Stimulated activated CD4-positive, alpha-beta T cell treated with anti-CD3 and anti-CD28 coated beads, Interleukin-4, amount 100 ng/mL, for 4 hours (primary cell): ENCODE results near the gene PFKP.

ENCODE experiments used
- DNase-seq, 2 experiments: peaks; one replicate each; pipeline ENCODE4 v3.0.0-alpha.2; 2020

PFKP gene

GRCh38 chr10:3136763-3137611 lies 69.6 kb downstream of the PFKP start:
- DNase-seq: no peak

DNA sequence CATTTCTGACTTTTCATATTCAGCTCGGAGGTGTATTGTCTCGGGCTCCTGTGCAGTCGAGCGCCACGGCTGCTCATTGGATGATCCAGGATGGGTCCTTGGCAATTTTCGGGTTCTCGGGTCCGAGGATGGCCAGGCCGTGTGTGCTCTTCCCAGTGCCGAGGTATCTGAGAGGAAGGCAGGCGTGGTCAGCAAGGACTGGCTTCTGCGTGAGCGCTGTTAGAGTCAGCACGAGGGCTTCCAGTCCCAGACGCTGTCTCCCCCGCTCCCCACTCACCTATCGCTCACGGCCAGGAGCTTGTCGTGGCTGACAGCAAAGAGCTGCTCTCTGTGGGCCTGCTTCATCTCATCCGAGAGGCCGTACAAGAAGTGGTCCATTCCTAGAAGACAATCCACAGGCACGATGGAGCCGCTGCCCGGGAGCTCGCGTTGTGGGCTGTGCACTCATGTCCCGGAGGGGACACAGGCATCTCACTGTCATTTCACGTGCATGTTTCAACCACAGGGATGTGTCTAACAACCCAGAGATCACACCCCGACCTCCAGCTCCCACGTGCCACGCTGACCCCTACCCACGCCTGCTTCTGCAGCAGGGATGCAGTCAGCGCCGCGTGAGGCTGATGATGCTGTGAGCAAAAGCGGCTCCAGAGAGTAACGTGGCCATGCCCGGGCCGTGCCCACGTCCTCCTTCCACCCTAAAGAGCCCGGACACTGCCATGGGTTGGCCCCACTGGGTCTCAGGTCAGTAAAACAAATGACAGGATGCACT lies 70.8 kb downstream of the PFKP start:
- DNase-seq: no peak

- no peak for DNase-seq
Measured at GRCh38 chr10:3139216-3139910, 72.0 kb downstream of the PFKP start.

- DNase-seq: no peak
Measured at GRCh38 chr10:3140280-3140679, 72.9 kb downstream of the PFKP start.

GRCh38 chr10:3141351-3142005 lies 74.1 kb downstream of the PFKP start:
- no peak for DNase-seq

DNA sequence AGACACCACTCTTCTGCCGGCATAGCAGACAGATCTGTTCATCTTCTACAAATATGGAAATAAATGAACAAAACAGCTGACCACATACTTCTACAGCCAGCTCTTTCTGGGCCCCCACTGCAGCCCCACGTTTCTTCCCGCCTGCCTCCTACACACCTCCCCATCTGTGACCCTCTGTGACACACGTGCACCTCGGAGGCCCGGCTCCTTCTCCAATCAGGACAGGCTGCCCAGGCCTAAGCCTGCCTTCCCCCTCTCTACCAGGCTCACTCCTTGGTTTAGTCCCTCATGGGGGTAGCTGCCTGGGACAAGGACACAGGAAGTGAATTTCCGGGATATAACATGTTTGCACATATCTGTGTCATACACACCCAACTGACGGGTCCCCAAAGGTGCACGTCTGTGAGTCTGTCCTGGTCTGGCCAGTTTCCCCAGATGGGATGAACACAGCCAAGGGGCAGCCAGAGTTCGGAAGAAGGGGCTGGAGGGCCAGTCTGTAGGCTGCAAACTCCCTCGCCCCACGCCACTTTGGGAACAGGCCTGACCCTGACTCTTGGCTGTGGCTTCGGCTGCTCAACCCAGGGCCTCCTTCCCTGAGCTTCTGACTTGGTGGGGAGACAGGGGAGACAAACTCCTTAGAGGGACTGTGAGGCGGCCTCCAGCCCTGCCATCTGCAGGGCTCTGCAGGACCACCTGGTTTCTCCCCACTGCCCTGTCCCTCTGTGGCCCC lies 75.0 kb downstream of the PFKP start:
- DNase-seq: no peak

DNA sequence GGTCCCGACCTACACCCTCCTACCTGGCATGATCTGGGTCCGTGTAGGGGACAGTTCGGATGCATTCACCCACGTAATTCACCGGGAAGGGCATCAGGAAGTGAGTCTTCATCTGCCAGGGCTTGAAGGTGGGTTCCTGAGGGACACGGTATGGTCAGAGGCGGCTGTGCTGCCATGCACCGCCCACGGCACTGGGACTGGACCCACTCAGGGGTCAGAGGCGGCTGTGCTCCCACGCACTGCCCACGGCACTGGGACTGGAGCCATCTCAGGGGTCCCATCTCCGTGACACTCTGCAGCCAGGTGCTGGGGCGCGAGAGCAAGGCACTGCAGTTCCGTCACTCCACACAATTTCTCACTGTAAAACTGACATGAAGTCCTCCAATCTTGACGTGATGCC lies 76.0 kb downstream of the PFKP start:
- DNase-seq: no peak

DNA sequence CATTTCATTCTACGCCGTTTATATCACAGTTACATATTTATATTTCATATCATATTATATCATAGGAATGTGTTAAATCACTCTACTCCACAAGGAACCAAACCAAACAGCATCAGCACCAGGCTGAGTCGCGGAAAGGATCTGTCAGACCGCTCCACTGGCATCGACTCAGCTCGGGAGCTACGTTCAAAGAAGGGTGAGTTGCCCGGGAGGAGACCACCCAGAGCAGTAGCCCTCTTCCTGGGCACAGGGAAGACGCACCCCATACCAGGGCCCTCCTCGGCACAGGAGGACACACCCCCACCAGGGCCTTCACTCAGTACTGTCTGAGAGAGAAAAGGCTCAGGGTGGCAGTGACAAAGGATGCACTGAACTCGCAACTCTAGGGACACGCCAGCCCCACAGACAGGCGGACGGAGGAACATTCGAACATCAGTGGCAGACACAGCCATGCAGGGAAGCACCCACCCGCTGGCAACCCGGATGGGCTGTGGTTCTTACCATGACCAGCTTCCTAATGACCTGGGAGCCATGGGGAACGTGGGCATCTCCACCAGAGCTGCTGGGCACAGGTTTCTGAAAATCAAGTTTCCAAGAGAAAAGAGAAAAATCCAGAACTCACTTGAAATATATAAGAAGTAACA lies 76.6 kb downstream of the PFKP start:
- DNase-seq: no peak

DNA sequence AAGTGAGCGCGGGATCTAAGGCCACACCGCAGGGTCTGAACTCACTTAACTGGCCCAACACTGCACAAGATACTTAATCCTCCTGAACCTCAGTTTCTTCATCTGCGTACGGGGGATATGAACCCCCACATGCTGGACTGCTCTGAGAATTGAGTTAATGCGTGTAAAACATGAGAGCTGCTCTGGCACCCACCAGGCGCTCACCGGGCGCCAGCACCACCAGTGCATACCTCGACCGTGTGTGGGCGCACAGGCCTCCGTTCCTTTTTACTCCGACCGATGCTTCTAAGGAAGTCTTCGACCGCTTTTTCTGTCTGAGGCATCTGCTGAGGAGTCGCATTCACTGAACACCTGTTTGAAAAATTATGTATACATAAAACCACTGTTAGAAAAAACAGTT lies 78.0 kb downstream of the PFKP start:
- no peak for DNase-seq

DNA sequence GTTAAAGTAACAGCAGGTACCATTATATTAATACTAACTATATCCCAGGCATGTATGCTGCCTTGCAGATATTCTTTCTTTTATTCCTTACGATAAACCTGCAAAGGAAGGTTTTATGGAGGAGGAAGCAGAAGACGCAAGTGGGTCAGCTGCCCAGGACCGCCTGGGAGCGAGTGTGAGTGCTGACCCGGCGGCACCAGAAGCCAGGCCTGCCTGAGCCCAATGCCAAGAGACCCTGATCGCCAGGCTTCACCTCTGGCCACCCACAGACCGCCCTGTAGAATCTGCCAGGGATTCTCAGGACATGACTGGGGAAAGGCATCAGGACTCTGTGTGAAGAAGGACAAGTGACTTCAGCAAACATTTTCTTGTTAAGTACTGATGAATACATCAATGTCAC lies 78.9 kb downstream of the PFKP start:
- no peak for DNase-seq

DNA sequence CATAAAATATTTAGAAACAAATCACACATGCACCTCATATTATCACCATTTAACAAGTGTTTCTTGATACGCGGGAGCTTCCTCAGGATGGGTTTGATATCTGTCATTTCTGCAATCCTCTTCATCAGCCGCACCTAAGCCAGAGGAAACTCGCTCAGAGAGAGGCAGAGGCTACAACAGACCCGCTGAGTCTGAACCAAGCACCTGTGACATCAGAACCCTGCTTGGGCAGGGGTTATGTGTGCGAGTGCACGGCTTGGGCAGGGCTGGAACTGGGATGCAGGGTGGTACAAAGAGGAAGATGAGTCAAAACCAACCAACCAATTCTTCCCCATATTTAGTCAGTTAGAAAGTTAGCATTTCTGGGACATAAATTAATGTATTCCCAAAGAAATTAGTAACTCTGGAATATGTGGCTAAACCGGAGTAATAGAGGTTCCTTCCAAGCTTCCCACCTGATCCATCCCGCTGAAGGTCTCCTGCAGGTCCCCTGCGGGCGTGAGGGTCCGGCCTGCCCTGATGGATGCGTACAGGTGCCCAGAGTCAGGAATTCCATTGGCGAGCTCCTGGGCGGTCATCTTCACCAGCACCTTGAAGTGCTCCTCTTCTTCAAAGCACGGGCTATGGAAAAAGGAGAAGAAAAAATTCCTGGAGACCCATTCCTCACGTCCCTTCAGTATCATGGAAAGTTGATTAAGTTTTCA lies 79.9 kb downstream of the PFKP start:
- DNase-seq: no peak

DNA sequence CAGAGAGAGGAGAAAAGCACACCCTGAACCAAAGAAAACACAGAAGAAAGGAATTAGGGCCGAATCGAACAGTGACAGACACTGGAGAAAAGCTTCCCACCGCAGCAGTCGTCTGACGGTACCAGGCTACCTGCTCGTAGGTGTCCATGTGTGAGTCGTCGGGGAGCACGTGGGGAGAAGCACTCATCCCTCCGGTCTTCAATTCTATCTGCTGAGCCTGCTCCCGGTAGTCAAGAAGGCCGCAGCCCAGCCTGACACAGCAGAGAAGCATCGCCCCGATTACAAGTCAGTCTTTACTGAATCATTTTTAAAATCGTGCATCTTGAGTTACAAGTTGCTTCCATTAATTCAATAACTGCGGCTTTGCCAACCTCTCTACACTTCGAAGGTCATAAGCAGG lies 80.7 kb downstream of the PFKP start:
- no peak for DNase-seq

DNA sequence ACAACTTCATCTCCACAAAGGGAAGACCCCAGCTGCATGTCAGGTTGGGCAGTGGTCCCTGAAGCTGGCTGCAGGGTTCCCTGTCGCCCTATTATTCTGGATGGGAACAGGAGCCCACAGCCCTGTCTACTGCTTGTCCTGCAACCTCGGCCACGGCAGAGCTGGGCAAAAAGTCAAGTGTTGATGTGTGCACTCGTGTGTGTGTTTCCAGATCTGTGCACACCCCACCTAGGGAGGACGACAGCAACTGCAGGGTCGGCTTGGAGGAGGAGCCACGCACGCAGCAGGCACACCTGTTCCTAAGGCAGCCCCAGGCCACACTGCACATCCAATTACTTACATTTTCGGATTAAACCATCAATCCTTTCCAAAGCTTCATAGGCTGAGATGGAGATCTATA lies 81.6 kb downstream of the PFKP start:
- no peak for DNase-seq

DNA sequence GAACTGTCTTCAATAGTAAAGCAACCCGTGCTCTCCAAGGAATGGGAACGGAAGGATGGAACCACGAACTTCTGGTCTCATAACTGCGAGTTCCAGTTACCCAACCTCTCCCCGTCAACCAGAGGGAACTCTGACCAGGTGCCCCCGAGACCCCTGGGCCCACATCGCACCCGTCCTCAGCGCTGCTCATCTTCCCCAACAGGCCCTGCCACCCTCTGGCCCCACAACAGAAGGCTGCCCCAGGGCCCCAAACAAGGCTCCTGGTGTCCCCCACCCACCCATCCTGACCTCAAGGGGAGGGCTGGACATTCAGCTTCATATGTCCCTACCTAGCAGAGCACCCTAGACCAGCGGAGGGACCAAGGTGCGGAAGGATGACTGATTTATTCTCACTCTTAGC lies 82.6 kb downstream of the PFKP start:
- DNase-seq: no peak

- no peak for DNase-seq
Measured at GRCh38 chr10:3150366-3150765, 83.0 kb downstream of the PFKP start.

GRCh38 chr10:3150961-3151360 lies 83.6 kb downstream of the PFKP start:
- no peak for DNase-seq

- no peak for DNase-seq
Measured at GRCh38 chr10:3151889-3152565, 84.7 kb downstream of the PFKP start.

DNA sequence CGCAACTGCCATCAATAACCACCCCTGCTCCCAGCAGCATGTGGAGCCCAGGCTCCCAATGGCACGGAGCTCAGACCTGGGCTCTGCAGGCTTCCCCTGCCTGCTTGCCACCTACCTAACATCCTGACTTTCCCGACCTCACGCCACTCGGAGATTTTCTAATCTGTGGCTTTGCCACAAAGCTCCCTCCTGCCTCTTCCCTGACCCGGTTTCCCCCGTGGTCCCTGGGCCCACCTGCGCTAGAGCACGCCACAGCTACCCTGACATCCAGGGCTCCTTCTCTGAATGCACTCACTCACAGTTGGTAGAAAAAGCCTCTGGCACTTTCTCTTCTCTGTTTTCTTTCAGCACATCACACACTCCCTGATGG lies 85.2 kb downstream of the PFKP start:
- no peak for DNase-seq

DNA sequence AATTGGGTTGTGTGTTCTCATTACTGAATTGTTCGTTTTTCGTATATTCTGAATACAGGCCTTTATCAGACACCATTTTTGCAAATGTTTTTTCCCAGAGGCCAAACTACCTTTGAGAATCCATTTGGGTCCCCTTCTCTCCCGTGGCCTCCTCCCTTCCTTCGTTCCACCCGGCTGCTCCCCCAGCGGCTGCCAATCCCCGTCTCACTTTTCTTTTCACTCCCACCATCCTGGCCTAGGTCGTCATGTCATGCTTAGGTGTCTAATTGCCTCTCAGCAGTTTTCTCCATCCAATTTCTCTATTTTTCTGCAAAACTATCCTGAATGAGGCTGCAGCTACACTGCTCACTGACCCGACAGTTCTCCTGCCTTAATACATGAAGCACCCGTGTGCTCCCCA lies 87.3 kb downstream of the PFKP start:
- no peak for DNase-seq

DNA sequence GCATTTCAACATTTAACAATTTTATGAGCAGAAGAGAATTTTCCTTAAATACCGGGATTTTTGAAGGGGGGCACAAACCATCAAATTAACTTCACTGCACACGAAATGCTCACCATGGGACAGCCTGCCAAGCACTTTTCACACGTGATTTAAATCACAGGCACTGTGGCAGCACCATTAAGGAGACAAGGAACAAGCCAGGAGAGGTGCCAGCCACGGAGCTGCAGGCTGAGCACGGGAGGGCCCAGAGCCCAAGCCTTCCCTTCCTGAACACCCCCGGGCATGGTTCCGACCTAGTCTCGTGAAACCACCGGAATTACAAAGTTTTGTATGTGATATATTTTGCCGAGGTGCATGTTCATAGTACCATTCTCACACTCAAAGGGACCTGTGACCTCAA lies 91.8 kb downstream of the PFKP start:
- no peak for DNase-seq

GRCh38 chr10:3162533-3162932 lies 95.2 kb downstream of the PFKP start:
- no peak for DNase-seq
